ENCODE results near the gene CELA2B.

The CELA2B gene

DNA sequence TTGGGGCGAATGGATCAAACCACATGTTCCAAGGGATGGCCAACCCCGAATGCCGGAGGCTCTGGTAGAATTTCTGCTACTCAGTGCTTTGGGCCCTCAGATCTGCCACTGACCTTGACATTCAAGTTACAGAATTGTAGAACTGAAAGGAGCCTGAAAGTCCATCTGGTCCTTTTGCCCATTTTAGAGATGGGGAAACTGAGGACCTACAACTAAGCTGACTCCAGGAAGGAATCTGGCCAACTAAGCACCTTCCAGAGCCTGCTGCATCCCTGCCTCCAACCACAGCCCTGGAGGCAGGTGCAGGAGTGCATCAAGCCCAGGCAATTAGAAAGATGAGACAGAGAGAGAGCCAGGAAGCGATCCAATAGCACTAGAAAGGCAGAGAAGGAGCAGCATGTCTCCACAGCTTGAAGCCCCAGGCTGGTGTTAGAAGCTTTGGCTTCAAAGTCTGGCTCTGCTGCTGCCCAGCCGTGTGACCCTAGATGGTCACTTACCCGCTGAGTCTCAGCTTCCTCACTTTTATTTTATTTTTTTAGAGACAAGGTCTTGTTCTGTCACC is 38.9 kb upstream of the CELA2B start:
- DNase-seq (ENCODE audit: low spot score), result no peak
- TF ChIP-seq, protein P1, sequence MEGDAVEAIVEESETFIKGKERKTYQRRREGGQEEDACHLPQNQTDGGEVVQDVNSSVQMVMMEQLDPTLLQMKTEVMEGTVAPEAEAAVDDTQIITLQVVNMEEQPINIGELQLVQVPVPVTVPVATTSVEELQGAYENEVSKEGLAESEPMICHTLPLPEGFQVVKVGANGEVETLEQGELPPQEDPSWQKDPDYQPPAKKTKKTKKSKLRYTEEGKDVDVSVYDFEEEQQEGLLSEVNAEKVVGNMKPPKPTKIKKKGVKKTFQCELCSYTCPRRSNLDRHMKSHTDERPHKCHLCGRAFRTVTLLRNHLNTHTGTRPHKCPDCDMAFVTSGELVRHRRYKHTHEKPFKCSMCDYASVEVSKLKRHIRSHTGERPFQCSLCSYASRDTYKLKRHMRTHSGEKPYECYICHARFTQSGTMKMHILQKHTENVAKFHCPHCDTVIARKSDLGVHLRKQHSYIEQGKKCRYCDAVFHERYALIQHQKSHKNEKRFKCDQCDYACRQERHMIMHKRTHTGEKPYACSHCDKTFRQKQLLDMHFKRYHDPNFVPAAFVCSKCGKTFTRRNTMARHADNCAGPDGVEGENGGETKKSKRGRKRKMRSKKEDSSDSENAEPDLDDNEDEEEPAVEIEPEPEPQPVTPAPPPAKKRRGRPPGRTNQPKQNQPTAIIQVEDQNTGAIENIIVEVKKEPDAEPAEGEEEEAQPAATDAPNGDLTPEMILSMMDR (IDR thresholded peaks at IDR 0.05; ENCODE audit: extremely low read depth, insufficient read depth, missing control alignments), result no peak
- in situ Hi-C loops (cut with MboI; ENCODE audit: low pct_unique_long_range_greater_than_20kb, low sequenced_read_pairs, unreplicated experiment), result loop anchor here (5.0 kb wide), 1 partner anchor 110 kb away; no protein-coding TSS in a partner anchor

DNA sequence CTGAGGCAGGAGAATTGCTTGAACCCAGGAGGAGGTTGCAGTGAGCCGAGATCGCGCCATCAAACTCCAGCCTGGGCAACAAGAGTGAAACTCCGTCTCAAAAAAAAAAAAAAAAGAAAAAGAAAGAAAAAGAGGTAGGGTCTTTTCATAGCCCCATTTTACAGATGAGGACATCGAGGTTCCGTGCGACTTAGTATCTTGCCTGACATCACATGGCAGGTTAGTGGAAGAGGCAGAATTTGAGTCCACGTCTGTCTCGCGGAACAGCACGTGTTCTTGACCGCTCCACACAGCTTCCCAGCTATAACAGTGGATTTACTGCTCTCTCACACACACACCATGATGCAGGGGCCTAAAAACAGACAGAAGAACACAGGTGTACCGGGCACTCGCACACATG is 36.6 kb upstream of the CELA2B start:
- DNase-seq (ENCODE audit: low spot score), result no peak
- in situ Hi-C loops (cut with MboI; ENCODE audit: low pct_unique_long_range_greater_than_20kb, low sequenced_read_pairs, unreplicated experiment), result loop anchor here (5.0 kb wide), 1 partner anchor 112 kb away; no protein-coding TSS in a partner anchor
- TF ChIP-seq, protein P1 (IDR thresholded peaks at IDR 0.05; ENCODE audit: extremely low read depth, insufficient read depth, missing control alignments), result no peak

DNA sequence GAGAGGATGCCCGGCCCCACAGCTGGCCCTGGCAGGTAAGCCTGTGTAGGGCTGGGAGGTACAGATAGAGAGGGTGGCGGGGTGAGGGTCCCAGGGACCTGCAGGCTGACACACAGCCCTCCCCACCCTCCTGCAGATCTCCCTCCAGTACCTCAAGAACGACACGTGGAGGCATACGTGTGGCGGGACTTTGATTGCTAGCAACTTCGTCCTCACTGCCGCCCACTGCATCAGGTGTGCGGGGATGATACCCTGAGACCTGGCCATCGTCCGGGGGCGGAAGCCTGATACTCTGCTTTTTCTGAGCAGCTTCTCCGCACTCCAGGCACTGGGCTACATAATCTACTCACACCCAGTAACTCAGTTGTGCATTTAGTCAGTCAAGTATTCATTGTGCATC is 35.5 kb upstream of the CELA2B start:
- no peak for DNase-seq (ENCODE audit: low spot score)
- in situ Hi-C loops (cut with MboI; ENCODE audit: low pct_unique_long_range_greater_than_20kb, low sequenced_read_pairs, unreplicated experiment), result no loop called here
- TF ChIP-seq, protein P1 (IDR thresholded peaks at IDR 0.05; ENCODE audit: extremely low read depth, insufficient read depth, missing control alignments), result no peak

DNA sequence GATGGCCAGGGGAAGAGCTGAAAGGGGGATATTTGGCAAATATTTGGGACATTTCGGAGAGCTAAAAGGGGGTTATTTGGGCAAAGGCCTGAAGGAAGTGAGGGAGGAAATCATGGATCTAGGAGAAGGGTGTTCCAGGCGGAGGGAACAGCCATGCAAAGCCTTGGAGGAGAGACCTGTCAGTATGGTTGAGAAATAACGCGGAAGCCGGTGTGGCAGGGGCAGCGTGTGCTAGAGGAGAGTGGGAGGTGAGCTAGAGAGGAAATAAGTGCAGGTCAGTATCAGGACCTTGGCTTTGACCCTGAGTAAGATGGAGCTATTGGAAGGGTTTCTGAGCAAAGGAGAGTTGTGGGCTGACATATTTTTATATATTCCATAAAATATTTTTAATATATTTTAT is 34.7 kb upstream of the CELA2B start:
- in situ Hi-C loops (cut with MboI; ENCODE audit: low pct_unique_long_range_greater_than_20kb, low sequenced_read_pairs, unreplicated experiment), result no loop called here
- TF ChIP-seq, protein P1 (IDR thresholded peaks at IDR 0.05; ENCODE audit: extremely low read depth, insufficient read depth, missing control alignments), result no peak
- DNase-seq (ENCODE audit: low spot score), result no peak

DNA sequence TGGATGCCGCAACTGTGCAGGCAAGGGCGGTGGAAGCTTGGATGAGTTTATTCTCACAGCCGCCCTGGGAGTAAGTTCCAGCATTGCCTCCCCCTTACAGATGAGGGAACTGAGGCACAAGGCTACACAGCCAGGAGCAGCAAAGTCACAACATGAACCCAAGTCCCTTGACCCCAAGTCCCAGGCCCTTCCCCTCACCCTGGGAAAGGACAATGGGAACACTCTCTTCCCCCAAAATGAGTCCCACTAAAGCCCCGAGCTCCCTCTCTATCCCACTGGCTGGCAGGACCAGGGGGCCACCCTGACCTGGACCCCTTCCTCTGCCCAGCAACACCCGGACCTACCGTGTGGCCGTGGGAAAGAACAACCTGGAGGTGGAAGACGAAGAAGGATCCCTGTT is 33.8 kb upstream of the CELA2B start:
- DNase-seq (ENCODE audit: low spot score), result no peak
- TF ChIP-seq, protein P1 (IDR thresholded peaks at IDR 0.05; ENCODE audit: extremely low read depth, insufficient read depth, missing control alignments), result no peak
- in situ Hi-C loops (cut with MboI; ENCODE audit: low pct_unique_long_range_greater_than_20kb, low sequenced_read_pairs, unreplicated experiment), result no loop called here

DNA sequence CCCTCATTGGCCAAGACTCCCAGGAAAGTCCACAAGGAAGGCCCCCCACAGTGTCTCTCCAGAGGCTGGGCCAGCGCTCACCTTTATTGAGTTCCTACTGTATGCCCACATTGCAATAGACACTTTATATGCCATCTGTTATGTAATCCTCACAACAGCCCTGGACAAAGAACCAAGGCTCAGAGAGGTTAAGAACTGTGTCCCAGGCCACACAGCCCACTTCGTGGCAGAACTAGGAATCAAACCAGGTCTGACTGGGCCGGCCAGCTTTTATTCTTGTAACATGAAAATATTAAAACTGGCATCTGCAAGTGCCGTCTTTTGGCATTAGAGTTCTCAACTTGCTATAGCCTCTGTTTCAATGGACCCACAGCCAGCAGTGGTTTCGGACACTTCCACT is 33.1 kb upstream of the CELA2B start:
- no peak for DNase-seq (ENCODE audit: low spot score)
- TF ChIP-seq, protein P1 (IDR thresholded peaks at IDR 0.05; ENCODE audit: extremely low read depth, insufficient read depth, missing control alignments), result no peak
- in situ Hi-C loops (cut with MboI; ENCODE audit: low pct_unique_long_range_greater_than_20kb, low sequenced_read_pairs, unreplicated experiment), result no loop called here

Measured in GM13977 (cell line).